Nephron progenitor cell (in vitro differentiated cells): ENCODE results near the gene GPC5.

Experiments used
- DNase-seq: peaks from one replicate; pipeline ENCODE4 v3.0.0; 2021
- H3K27ac Mint-ChIP-seq: 2 replicates; pipeline ENCODE4 v1.8.0; 2021; ENCODE audit warnings: mild to moderate bottlenecking, moderate library complexity, mixed read lengths
- H3K27me3 Mint-ChIP-seq: 2 replicates; pipeline ENCODE4 v1.8.0; 2021; ENCODE audit warnings: mild to moderate bottlenecking, low read depth, mixed read lengths; ENCODE audit not compliant: poor library complexity
- H3K36me3 Mint-ChIP-seq: 2 replicates; pipeline ENCODE4 v1.8.0; 2021; ENCODE audit warnings: low read depth, mixed read lengths
- H3K4me1 Mint-ChIP-seq: 2 replicates; pipeline ENCODE4 v1.8.0; 2021; ENCODE audit warnings: mixed read lengths
- H3K4me3 Mint-ChIP-seq: 2 replicates; pipeline ENCODE4 v1.8.0; 2021; ENCODE audit warnings: mild to moderate bottlenecking, moderate library complexity, mixed read lengths
- H3K9me3 Mint-ChIP-seq: 2 replicates; pipeline ENCODE4 v1.8.0; 2021; ENCODE audit warnings: mild to moderate bottlenecking, moderate library complexity, mixed read lengths
- TF ChIP-seq, protein P1 (sequence below): fragments of 200-600 bp; sonication (generic); IDR thresholded peaks from 2 replicates; pipeline ENCODE4 v1.5.0; 2021; ENCODE audit warnings: antibody characterized with exemption

Gene GPC5

GRCh38 chr13:91358387-91358782 lies 40.0 kb upstream of the GPC5 start:
- peak overlapping the region; percentile 70 for H3K27ac Mint-ChIP-seq
- no peak overlapping the region for H3K4me3 Mint-ChIP-seq
- H3K36me3 Mint-ChIP-seq = peaks cover 45% of the 10 kb centered on the region
- no peak for DNase-seq
- TF ChIP-seq, protein P1, sequence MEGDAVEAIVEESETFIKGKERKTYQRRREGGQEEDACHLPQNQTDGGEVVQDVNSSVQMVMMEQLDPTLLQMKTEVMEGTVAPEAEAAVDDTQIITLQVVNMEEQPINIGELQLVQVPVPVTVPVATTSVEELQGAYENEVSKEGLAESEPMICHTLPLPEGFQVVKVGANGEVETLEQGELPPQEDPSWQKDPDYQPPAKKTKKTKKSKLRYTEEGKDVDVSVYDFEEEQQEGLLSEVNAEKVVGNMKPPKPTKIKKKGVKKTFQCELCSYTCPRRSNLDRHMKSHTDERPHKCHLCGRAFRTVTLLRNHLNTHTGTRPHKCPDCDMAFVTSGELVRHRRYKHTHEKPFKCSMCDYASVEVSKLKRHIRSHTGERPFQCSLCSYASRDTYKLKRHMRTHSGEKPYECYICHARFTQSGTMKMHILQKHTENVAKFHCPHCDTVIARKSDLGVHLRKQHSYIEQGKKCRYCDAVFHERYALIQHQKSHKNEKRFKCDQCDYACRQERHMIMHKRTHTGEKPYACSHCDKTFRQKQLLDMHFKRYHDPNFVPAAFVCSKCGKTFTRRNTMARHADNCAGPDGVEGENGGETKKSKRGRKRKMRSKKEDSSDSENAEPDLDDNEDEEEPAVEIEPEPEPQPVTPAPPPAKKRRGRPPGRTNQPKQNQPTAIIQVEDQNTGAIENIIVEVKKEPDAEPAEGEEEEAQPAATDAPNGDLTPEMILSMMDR = no peak
- no peaks in the 10 kb centered on the region for H3K9me3 Mint-ChIP-seq
- no peaks in the 10 kb centered on the region for H3K27me3 Mint-ChIP-seq
- H3K4me1 Mint-ChIP-seq = peaks cover 48% of the 10 kb centered on the region

- Mint-ChIP-seq H3K4me1 (peaks cover 41% of the 10 kb centered on the region), H3K27ac (peak overlapping the region; percentile 70), H3K4me3 (no peak overlapping the region), H3K9me3 (no peaks in the 10 kb centered on the region), H3K36me3 (peaks cover 38% of the 10 kb centered on the region), H3K27me3 (no peaks in the 10 kb centered on the region)
- no peak for DNase-seq
- TF ChIP-seq, protein P1 = no peak
These were observed 39.3 kb upstream of the GPC5 start for GRCh38 chr13:91359111-91359510.

- no peaks in the 10 kb centered on the region for H3K27me3 Mint-ChIP-seq
- no peak overlapping the region for H3K4me3 Mint-ChIP-seq
- DNase-seq = no peak
- H3K27ac Mint-ChIP-seq = peak overlapping the region; percentile 70
- peaks cover 36% of the 10 kb centered on the region for H3K4me1 Mint-ChIP-seq
- H3K9me3 Mint-ChIP-seq = no peaks in the 10 kb centered on the region
- TF ChIP-seq, protein P1 = no peak
- peaks cover 33% of the 10 kb centered on the region for H3K36me3 Mint-ChIP-seq
These were observed 38.8 kb upstream of the GPC5 start for GRCh38 chr13:91359631-91360030.

DNA sequence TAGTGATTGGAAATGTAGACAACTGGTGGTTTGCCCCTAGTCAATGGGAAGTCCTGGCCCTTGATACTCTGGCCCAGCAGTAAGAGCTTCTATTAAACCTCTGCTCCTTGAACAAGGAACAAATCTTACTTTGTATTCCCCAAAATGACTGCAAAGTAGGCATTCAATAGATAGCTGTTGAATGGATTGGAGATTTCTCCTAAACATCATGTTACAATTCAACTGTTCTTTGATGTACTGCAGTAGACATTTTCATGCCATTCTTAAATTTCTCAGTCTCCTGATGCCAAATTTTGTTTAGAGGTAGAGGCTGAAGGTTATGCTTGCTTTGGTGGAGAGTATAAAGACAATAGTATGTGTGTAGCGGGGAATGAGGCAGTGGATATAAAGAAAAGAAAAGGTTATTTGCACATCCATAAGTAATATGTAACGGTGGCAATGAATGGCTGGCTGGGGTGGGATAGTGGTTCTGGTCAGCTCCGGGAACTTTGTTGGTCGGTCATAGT lies 38.1 kb upstream of the GPC5 start:
- no peak overlapping the region for H3K4me3 Mint-ChIP-seq
- H3K9me3 Mint-ChIP-seq = no peaks in the 10 kb centered on the region
- peaks cover 29% of the 10 kb centered on the region for H3K4me1 Mint-ChIP-seq
- peak overlapping the region; percentile 9 for H3K27ac Mint-ChIP-seq
- H3K27me3 Mint-ChIP-seq = no peaks in the 10 kb centered on the region
- peaks cover 26% of the 10 kb centered on the region for H3K36me3 Mint-ChIP-seq
- TF ChIP-seq, protein P1 = no peak
- no peak for DNase-seq

GRCh38 chr13:91361755-91362271 lies 36.6 kb upstream of the GPC5 start:
- TF ChIP-seq, protein P1 = no peak
- no peak overlapping the region for H3K4me3 Mint-ChIP-seq
- peaks cover 12% of the 10 kb centered on the region for H3K36me3 Mint-ChIP-seq
- H3K27ac Mint-ChIP-seq = no peak overlapping the region
- H3K27me3 Mint-ChIP-seq = no peaks in the 10 kb centered on the region
- H3K9me3 Mint-ChIP-seq = no peaks in the 10 kb centered on the region
- DNase-seq = no peak
- H3K4me1 Mint-ChIP-seq = peaks cover 14% of the 10 kb centered on the region

- no peaks in the 10 kb centered on the region for H3K27me3 Mint-ChIP-seq
- peaks cover 5% of the 10 kb centered on the region for H3K36me3 Mint-ChIP-seq
- H3K4me1 Mint-ChIP-seq = peaks cover 4% of the 10 kb centered on the region
- H3K27ac Mint-ChIP-seq = peak overlapping the region; percentile 52
- no peak for DNase-seq
- H3K4me3 Mint-ChIP-seq = no peak overlapping the region
- H3K9me3 Mint-ChIP-seq = no peaks in the 10 kb centered on the region
- TF ChIP-seq, protein P1 = no peak
These were observed 35.5 kb upstream of the GPC5 start for GRCh38 chr13:91362908-91363307.
